H1 (cell line): ENCODE results near the gene THG1L. TPM values are rescaled to one million over a fixed set of nuclear protein-coding genes. Genes with fewer than 3 reads are reported as not detected.

Source experiments
- HDAC6 ChIP-seq: IDR thresholded peaks from one replicate; pipeline ENCODE4 v1.7.1; 2012; ENCODE audit warnings: low read depth, mild to moderate bottlenecking, inconsistent platforms, low read length, moderate library complexity
- RFX5 ChIP-seq: IDR thresholded peaks from 2 replicates; pipeline ENCODE4 v1.6.1; 2011; ENCODE audit warnings: low read depth, low read length, improper control_type of control experiment, borderline replicate concordance
- polyA plus RNA-seq, 7 experiments: library from polyadenylated mRNA; depleted of rRNA in 3 of 7; stranded (reverse) in 5 of 7; unstranded in 2 of 7; fragments of >200 nt in 5 of 7; fragments of 200-250 nt in 2 of 7; gene quantifications; 1 replicate in 5 of 7; 2 replicates in 1 of 7; 4 replicates in 1 of 7; pipeline versions ENCODE4 v1.2.1 to v1.2.3, GENCODE V29; 2011 to 2013; ENCODE audit warnings: missing spikeins in 2 of 7, mixed read lengths in 2 of 7
- total RNA-seq: library from RNA; stranded (reverse); fragmentation: NEBNext Ultra II Directional; extraction: Animal tissue kit (Norgen Biotek cat#: 25700); gene quantifications from 2 replicates; pipeline ENCODE4 v1.2.1, GENCODE V29; 2021

The THG1L gene
- total and polyA plus RNA-seq, 2 of the 8 experiments (the other 6 are each of a cell fraction or from before 2014, with no cell fraction given): 8.1 to 12.4 TPM

DNA sequence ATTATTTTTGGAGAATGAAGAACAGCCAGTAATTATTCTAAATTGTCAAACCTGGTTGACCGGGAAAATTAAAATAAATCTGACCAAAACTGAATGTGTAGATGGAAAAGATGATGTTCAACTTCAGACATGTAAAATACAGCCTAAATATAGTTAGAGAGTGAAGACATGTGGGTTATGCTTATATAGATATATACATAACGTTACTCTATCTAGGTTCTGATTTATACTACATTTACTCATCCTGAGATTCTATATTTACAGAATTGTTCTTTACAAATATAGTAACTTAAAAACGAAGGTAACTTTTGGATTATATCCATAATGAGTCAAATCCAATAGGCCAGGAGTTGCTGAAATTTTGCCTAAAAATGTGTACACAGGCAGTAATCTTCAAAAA lies 20.8 kb upstream of the THG1L start (continued):
- TF ChIP-seq HDAC6 (no peak), RFX5 (no peak)
- TF ChIP-seq, all 59 proteins: peak for 0
